ENCODE data around the gene CSGALNACT2. TPM values are rescaled to one million over a fixed set of nuclear protein-coding genes. Genes with fewer than 3 reads are reported as not detected.

The CSGALNACT2 gene
- total and polyA plus RNA-seq, 4 donors: 4.1 to 11.0 (median 6.1) TPM

DNA sequence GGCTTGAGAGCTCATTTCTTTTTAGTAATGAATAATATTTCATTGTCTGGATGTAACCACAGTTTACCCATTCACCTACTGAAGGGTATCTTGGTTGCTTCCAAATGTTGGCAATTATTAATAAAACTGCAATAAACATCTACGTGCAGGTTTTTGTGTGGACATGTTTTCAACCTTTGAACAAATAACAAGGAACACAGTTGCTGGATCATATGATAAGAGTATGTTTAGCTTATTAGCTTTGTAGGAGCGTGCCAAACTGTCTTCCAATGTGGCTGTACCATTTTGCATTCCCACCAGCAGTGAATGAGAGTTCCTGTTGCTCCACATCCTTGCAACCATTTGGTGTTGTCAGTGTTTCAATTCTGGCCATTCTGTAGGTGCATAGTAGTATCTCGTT, 49.0 kb downstream of the CSGALNACT2 start (continued):
- TF ChIP-seq, protein P1, sequence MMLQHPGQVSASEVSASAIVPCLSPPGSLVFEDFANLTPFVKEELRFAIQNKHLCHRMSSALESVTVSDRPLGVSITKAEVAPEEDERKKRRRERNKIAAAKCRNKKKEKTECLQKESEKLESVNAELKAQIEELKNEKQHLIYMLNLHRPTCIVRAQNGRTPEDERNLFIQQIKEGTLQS (IDR thresholded peaks at IDR 0.05): no peak
- TF ChIP-seq, protein P2, sequence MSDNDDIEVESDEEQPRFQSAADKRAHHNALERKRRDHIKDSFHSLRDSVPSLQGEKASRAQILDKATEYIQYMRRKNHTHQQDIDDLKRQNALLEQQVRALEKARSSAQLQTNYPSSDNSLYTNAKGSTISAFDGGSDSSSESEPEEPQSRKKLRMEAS (IDR thresholded peaks at IDR 0.05): no peak
- TF ChIP-seq TAF1 (conservative IDR thresholded peaks at IDR 0.05) (no peak), NR2F2 (IDR thresholded peaks at IDR 0.05) (no peak), JUND (IDR thresholded peaks at IDR 0.05) (no peak), HNF4G (IDR thresholded peaks at IDR 0.05) (no peak), SP1 (IDR thresholded peaks at IDR 0.05) (no peak)
- TF ChIP-seq, protein P3, sequence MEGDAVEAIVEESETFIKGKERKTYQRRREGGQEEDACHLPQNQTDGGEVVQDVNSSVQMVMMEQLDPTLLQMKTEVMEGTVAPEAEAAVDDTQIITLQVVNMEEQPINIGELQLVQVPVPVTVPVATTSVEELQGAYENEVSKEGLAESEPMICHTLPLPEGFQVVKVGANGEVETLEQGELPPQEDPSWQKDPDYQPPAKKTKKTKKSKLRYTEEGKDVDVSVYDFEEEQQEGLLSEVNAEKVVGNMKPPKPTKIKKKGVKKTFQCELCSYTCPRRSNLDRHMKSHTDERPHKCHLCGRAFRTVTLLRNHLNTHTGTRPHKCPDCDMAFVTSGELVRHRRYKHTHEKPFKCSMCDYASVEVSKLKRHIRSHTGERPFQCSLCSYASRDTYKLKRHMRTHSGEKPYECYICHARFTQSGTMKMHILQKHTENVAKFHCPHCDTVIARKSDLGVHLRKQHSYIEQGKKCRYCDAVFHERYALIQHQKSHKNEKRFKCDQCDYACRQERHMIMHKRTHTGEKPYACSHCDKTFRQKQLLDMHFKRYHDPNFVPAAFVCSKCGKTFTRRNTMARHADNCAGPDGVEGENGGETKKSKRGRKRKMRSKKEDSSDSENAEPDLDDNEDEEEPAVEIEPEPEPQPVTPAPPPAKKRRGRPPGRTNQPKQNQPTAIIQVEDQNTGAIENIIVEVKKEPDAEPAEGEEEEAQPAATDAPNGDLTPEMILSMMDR (IDR thresholded peaks at IDR 0.05; ENCODE audit: low read depth, low read length, missing input control): no peak

DNA sequence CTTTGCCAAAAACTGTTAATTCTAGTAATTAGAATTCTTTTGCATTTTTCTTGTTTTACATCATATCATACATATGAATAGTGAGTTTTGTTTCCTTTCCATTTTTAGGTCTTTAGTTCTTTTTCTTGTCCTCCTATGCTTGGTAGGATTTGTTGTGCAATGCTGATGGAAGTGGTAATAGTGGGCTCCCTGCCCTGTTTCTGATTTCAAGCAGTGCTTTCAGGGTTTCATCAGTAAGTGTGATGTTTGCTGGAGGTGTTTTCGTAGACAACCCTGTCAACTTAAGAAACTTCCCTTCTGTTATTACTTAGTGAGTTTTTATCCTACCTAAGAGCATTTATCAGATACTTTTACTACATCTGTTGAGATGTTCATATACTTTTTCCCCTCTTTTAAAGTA, 50.5 kb downstream of the CSGALNACT2 start:
- H3K27me3 ChIP-seq (ENCODE audit: control insufficient read depth in 4 of 4, insufficient read depth in 4 of 4, low read length in 3 of 4): no peaks in the 10 kb centered on the region
- no peak overlapping the region for H3K27ac ChIP-seq (ENCODE audit: low read depth in 1 of 2, low read length in 2 of 2)
- peaks cover 2 to 7% (median 5%) of the 10 kb centered on the region in 4 donors for H3K36me3 ChIP-seq (ENCODE audit: control insufficient read depth in 4 of 4, insufficient read depth in 3 of 4, low read depth in 1 of 4, low read length in 3 of 4)
- H3K4me3 ChIP-seq (ENCODE audit: low read depth in 1 of 3, low read length in 3 of 3): no peak overlapping the region
- H3K4me1 ChIP-seq (ENCODE audit: control insufficient read depth in 4 of 4, insufficient read depth in 4 of 4, low read length in 3 of 4): no peaks in the 10 kb centered on the region
- TF ChIP-seq, protein P1 (IDR thresholded peaks at IDR 0.05): no peak
- TF ChIP-seq, protein P4, sequence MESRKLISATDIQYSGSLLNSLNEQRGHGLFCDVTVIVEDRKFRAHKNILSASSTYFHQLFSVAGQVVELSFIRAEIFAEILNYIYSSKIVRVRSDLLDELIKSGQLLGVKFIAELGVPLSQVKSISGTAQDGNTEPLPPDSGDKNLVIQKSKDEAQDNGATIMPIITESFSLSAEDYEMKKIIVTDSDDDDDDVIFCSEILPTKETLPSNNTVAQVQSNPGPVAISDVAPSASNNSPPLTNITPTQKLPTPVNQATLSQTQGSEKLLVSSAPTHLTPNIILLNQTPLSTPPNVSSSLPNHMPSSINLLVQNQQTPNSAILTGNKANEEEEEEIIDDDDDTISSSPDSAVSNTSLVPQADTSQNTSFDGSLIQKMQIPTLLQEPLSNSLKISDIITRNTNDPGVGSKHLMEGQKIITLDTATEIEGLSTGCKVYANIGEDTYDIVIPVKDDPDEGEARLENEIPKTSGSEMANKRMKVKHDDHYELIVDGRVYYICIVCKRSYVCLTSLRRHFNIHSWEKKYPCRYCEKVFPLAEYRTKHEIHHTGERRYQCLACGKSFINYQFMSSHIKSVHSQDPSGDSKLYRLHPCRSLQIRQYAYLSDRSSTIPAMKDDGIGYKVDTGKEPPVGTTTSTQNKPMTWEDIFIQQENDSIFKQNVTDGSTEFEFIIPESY (IDR thresholded peaks at IDR 0.05): no peak
- no peak for TF ChIP-seq TAF1 (conservative IDR thresholded peaks at IDR 0.05)
- 96% methylated on average over 1 of the region's 1 CpG for WGBS
- no peak overlapping the region for H3K9ac ChIP-seq (ENCODE audit: low read depth in 1 of 2, low read length in 2 of 2)
- no peak for DNase-seq (ENCODE audit: low spot score)
- H3K9me3 ChIP-seq (ENCODE audit: control insufficient read depth in 4 of 4, low read length in 3 of 4): no peaks in the 10 kb centered on the region

DNA sequence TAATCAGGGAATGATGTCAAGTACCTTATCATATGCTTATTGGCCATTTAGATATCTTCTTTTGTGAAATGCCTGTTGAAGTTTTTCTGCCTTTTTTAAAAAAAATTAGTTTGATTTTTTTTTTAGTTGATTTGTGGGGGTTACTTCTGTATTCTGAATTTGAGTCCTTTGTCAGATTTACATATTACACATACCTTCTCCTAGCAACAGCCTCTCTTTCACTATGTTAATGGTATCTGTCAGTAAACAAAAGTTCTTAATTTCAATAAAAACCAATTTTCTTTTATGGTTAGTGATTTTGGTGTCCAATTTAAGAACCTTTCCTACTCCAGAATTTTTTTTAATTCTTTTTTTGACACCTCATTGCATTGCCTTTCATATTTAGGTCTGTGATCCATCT, 52.0 kb downstream of the CSGALNACT2 start:
- H3K27me3 ChIP-seq (ENCODE audit: control insufficient read depth in 4 of 4, insufficient read depth in 4 of 4, low read length in 3 of 4): no peaks in the 10 kb centered on the region
- H3K9me3 ChIP-seq (ENCODE audit: control insufficient read depth in 4 of 4, low read length in 3 of 4): no peaks in the 10 kb centered on the region
- no peaks in the 10 kb centered on the region for H3K4me1 ChIP-seq (ENCODE audit: control insufficient read depth in 4 of 4, insufficient read depth in 4 of 4, low read length in 3 of 4)
- H3K4me3 ChIP-seq (ENCODE audit: low read depth in 1 of 3, low read length in 3 of 3): no peak overlapping the region
- no peak for TF ChIP-seq SP1 (IDR thresholded peaks at IDR 0.05)
- no peak for TF ChIP-seq YY1 (IDR thresholded peaks at IDR 0.05)
- TF ChIP-seq, protein P1 (IDR thresholded peaks at IDR 0.05): no peak
- no peak for TF ChIP-seq JUND (IDR thresholded peaks at IDR 0.05)
- no peak for TF ChIP-seq NR2F2 (IDR thresholded peaks at IDR 0.05)
- no peak for TF ChIP-seq HNF4G (IDR thresholded peaks at IDR 0.05)
- TF ChIP-seq GABPA (IDR thresholded peaks at IDR 0.05 in 1 of 2, conservative IDR thresholded peaks at IDR 0.05 in 1 of 2): no peak
- TF ChIP-seq FOXA2 (IDR thresholded peaks at IDR 0.05): no peak
- TF ChIP-seq RAD21 (IDR thresholded peaks at IDR 0.05): no peak
- TF ChIP-seq, protein P4 (IDR thresholded peaks at IDR 0.05): no peak
- no peak for TF ChIP-seq HNF4A (conservative IDR thresholded peaks at IDR 0.05)
- H3K27ac ChIP-seq (ENCODE audit: low read depth in 1 of 2, low read length in 2 of 2): no peak overlapping the region
- DNase-seq (ENCODE audit: low spot score): no peak
- peaks cover 1 to 4% (median 3%) of the 10 kb centered on the region in 4 donors for H3K36me3 ChIP-seq (ENCODE audit: control insufficient read depth in 4 of 4, insufficient read depth in 3 of 4, low read depth in 1 of 4, low read length in 3 of 4)
- H3K9ac ChIP-seq (ENCODE audit: low read depth in 1 of 2, low read length in 2 of 2): no peak overlapping the region
